Fibroblast of skin of right biceps (primary cell): Measurements from ENCODE around the gene PRKAR1B.
"Not testable (repeated sequence)": the region's sequence is repeated elsewhere in the genome, so short reads cannot be mapped to it uniquely, and the experiment has no call there.

Experiments
- DNase-seq: peaks from one replicate; pipeline ENCODE4 v3.0.0-alpha.2; 2013

PRKAR1B gene

DNA sequence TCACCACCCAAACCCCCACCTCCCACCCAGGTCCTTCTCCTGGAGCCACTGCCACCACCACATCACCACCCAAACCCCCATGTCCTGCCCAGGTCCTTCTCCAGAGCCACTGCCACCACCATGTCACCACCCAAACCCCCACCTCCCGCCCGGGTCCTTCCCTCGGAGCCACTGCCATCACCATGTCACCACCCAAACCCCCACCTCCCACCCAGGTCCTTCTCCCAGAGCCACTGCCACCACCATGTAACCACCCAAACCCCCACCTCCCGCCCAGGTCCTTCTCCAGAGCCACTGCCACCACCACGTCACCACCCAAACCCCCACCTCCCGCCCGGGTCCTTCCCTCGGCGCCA is 175.5 kb downstream of the PRKAR1B start:
- DNase-seq, result not testable (repeated sequence)

DNA sequence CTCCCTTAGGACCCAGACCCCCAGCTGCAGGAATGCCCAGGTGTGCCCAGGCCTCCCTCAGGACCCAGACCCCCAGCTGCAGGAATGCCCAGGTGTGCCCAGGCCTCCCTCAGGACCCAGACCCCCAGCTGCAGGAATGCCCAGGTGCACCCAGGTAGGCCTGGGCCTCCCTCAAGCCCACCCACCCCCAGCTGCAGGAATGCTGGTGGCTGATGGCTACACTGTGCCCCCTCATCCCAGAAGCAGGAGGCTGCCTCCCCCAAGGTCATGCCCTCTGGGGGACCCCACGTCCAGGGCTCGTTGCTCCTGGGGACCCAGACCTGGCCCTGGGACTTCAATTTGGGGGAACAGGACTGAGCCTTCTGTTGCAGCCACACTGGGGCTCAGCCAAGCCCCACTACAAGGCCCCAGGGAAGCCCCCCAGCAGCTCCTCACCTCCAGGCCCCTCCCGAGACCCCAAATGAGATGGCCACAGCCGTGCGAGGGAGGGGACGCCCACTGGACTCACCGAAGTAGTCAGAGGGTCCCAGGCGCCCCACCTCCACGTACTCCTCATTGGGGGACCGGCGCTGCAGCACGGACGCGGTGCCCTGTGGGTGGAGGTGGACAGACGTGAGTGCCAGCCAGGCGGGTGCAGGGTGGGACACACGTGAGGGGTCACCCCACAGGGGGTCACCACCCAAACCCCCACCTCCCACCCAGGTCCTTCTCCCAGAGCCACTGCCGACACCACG is 176.0 kb downstream of the PRKAR1B start:
- no peak for DNase-seq

DNA sequence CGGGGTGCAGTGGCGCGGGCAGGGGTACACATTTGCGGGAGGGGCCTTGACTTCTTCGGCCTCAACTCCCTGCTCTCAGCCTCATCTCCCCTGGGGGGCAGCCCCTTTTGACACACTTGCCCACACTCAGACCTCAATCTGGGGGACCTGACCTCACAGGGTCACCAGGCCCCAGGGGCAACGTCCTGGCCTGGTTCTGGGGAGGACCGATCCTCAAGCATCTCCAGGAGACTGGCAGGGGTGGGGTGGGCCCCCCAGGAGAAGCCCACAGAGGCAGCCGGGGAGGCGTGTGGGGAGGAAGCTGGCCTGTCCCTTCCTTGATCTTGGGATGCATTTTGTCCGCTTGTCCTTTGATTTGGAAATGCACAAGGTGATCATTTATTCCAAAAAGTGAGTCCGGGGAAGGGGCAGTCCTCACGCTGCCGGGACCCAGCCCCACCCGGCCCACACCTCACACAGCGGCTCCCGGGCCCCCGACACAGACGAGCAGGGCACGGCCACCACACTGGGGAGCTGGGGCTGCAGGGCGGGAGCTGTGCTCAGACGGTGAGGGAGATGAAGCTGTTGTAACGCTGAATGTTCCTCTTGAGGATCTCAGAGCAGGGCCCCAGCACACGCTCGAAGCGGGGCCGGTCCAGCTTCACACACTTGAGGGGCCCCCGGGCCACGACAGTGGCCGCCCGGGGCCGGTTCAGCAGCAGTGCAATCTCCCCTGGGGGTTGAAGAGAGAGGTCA is 177.0 kb downstream of the PRKAR1B start:
- no peak for DNase-seq

DNA sequence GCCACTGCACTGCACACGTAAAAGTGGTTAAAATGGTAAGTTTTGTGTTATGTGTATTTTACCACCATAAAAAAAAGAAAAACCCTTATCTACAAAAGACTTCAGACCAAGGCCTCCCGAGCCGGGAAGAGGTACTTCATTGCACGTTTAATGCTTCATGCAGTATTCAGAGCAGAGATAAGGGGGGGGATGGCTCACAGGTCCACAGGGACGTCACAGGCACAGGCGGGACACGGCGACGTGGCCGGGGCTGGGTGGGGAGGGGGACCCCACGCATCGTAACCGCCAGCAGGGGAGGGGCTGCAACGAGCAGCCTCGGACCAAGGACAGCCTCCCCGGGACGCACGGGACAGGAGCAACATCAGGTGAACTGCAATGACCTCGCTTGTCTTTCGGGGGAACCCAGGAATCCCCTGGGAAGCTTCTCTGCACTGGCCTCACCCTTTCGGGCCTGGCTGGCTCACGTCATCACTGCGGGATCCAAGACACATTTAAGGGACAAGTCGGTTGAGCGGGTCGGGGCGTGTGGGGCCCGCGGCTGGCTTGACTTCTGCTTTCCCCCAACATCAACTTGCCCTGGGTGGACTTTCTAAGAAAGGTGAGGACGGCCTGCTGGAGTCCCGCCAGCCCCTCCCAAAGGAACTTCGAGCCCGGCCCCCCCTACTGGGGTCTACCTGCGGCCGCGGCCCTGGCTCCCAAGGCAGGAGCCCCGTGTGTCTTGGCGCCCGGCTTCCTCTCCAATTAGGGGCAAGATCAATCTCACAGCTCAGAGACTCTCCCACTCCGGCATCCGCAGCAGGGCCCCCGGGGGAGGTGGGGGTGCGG is 177.8 kb downstream of the PRKAR1B start:
- DNase-seq, result no peak

DNA sequence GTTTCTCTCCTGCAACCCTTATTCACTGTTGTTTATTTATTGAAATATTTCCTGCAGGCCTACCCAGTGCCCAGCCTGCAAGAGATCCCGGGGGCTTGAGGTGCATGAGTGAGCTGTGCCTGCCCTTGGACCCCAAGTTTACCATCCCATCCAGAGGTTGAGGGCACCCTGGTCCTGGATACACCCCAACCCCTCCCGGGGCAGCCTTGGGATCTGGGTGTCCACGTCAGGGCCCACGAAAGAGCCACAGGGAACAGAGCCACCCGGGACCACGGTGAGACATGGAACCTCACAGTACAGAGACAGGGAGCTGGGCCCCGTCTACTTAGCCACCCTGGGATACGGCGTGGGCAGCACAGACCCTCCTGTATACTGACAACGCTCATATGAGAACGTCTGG is 178.7 kb downstream of the PRKAR1B start:
- no peak for DNase-seq

DNA sequence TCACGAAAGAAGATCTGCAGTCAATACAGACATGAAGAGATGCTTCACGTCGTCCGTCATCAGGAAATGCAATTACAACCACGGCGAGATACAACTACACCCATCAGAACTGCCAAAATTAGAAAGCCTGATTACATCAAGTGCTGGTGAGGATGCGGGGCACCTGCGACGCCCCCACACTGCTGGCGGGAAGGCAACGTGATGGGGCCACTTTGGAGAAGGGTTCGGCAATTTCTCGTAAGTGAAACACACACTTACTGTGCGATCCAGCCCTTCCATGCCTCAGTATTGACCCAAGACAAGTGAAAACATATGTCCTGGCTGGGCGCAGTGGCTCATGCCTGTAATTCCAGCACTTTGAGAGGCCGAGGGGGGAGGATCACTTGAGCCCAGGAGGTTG is 181.6 kb downstream of the PRKAR1B start:
- DNase-seq, result no peak

DNA sequence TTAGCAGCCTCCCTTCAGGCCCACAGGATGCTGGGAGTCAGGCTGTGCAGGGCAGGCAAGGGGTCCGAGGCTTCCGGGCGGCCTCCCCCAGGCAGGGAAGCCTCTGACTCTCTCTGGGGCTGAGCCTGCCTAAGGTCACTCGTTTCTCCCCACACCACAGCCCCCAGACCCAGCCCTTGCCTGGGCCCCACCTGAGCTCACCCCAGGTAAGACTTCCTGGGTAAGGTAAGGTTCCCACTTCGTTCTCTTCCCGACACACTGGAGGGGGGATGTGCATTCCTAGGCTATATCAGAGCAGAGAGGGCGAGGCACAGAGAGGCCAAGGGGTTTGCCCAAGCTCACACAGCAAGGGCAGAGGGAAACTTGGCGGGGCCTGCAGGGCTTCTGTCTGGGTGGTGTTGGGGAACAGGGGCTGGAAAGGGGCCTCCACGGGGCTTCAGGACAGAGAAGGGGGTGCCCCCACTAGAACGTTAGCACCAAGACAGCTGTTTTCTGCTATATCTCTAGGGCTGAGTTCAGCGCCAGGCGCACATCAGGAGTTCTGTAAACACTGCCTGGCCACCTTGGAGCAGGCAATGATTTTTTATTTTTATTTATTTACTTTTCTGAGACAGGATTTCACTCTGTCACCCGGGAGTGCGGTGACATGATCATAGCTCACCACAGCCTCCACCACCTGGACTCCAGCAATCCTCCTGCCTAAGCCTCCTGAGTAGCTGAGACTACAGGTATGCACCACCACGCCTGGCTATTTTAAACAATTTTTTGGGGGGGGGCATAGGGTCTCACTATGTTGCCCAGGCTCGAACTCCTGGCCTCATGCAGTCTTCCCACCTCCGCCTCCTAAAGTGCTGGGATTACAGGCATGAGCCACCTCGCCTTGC is 182.5 kb downstream of the PRKAR1B start:
- no peak for DNase-seq

DNA sequence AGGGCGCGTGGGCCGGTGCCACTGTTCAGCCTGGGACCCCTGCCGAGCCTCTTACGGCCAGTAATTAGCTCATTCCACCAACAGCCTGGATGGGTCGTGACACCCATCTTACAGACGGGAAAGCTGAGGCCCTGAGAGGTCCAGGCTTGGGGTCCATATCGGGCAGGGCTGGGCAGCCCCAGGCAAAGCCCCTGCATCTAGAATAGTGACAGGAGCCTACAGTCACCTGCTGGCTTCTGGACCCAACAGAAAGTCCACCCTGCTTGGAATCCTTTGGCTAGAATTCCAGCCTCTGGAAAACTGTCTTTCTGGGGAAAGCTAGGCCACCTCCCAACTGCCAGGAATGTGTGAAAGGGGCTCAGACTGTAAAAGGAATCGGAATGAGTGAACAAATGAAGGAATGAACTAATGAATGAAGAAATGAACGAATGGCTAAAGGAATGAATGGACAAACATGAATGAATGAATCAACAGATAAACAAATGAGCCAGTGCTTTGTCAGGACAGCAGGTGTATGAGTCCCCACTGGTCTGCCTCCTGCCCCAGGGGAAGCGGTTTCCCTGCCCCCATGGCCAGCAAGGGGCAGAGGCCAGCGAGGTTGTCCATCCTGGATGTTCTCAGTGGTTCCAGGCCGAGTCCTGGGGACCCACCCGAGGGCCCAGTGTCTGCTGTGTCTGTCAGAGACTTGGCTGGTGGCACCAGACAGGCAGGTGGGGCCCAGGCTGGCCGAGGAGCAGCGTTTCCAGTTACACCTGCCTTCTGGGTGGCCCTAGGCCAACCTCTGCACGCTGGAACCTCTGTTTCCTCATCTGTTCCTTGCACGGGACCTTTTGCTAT is 183.4 kb downstream of the PRKAR1B start:
- no peak for DNase-seq

DNA sequence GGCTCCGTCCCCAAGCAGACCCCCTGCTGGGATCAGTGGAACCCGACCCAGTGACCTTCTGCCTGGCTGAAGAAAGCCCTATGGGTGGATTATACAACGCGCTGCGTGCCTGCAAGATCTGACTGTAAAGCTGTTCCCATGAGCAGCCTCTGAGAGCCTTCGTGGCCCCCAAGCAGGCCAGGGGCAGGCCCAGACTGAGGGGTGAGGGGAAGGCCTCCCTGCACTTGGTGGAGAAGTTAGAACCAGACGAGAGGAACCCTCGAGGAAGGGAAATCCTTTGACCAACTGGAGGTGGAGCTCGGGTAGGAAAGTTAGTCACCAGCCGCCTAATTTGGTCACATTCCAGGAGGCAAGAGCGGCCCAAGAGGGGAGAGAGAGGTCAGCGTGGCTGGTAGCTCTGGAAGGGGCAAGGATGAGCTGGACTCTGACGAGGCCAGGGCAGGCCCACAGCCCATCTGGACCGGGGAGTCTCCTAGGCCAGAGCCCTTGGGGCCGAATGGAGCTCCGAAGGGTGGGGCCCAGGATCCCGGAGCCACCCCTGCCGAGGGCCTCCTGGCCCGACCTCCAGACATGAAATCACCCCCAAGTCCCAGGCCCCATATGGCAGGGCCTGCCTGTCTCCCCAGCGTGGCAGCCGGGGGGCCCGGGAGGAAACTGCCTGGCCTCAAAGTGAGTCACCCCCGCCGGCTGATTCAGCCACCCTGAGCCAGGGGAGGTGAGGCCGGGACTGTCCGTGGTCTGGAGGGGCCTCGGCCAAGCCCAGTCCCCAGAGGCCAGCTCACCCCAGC is 184.2 kb downstream of the PRKAR1B start:
- DNase-seq, result peak; percentile 89

DNA sequence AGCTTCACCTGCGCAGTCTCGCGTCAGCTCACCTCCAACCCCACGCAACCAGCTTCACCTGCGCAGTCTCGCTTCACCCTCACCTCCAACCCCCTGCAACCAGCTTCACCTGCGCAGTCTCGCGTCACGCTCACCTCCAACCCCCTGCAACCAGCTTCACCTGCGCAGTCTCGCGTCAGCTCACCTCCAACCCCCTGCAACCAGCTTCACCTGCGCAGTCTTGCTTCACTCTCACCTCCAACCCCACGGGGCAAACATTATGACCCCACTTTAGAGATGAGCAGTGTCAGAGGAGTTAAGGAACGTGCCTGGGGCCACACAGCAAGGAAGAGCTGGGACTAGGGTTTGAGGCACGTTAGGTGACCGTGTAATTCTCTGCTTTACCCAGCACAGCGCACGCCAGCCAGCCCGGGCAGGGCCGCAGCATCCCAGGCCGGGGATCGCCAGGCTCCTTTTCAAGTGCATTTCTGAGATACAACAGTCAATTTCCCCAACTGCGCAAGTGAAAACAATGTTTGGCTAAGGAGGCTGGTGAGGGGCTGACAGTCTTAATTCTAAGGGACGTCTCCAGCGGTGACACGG is 184.9 kb downstream of the PRKAR1B start:
- DNase-seq, result no peak

DNA sequence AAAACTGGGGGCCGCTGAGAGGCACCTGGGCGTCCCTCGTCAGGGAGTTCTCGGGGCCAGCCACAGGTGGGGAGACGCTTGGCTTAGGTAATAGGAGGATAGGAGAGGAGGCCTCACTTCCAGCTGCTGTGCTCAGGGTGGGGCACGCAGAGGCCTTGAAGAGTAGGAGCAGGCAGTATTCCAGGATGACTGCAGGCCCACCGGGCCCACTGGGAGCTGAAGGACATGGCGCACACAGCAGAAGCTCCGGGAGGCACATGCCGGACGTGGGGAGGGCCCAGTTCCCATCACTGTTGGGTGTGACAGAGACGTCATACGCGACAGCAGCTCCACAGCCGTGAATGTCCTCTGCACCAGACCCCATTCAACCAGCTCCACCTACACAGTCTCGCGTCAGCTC is 185.4 kb downstream of the PRKAR1B start:
- no peak for DNase-seq

DNA sequence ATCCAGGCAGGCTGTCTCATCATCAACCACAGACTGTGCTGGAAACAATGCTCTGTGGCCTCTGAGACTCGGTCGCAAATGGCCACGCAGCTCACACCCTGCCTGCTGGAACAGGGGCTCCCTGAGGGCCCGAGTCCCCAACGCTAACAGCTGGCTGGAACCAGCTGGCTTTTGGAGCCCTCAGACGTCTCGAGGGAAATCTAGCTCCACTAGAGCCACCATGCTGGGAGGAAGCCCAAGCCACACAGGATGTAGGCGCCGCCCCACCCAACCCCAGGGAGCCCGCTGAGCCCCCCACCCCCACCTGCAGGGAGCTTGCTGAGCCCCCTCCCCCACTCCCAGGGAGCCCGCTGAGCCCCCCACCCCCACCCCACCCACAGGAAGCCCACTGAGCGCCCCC is 186.1 kb downstream of the PRKAR1B start:
- DNase-seq, result no peak

DNA sequence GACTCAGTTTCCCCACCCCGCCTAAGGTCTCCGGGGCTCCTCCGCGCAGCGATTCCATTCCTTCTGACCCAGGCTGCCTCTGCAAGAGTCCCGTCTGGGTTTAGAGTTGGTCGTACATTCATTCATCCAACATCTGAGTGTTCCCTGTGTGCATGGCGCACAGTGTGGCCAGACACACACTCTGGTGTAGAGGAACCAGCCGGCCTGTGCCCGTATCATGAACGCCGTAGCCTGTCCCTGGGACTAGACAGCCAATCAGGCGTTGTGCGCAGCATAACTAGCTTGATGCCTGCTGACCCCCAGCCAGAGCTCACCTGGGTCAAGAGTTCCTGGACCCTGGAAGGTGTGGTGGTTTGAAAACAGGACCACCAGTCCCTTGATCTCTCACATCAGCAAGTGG is 186.5 kb downstream of the PRKAR1B start:
- DNase-seq, result no peak

DNA sequence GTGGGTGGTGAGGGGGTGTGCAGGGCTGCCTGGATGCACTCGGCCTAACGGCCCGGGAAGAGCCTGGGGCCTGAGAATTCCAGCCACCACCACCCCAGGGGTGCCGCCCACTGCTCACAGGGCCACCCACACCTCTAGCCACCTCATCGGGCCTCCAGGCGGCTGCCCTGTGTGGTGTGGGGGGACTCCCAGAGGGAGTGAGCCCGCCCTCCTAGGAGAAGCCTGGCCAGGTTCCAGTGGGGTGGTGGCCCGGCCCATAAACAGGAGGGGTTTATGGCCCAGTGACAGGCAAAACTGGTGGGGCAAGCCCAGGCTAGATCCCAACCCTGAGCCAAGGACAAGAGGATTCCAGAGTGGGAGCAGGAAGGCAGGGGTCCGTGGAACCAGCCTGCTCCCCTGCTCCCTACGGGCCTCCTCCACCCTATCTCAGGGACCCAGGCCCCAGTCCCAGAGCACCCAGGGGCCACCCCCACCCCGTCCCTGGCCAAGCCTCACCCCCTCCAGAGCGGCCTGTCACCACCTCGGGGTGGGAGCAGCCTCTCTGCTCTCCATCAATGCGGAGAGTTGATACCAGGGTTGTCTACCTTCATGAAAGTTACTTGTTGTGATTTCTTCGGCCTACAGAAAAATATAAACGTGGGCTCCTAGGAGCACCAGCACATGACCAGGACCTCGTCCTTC is 187.2 kb downstream of the PRKAR1B start:
- peak; percentile 78 for DNase-seq

DNA sequence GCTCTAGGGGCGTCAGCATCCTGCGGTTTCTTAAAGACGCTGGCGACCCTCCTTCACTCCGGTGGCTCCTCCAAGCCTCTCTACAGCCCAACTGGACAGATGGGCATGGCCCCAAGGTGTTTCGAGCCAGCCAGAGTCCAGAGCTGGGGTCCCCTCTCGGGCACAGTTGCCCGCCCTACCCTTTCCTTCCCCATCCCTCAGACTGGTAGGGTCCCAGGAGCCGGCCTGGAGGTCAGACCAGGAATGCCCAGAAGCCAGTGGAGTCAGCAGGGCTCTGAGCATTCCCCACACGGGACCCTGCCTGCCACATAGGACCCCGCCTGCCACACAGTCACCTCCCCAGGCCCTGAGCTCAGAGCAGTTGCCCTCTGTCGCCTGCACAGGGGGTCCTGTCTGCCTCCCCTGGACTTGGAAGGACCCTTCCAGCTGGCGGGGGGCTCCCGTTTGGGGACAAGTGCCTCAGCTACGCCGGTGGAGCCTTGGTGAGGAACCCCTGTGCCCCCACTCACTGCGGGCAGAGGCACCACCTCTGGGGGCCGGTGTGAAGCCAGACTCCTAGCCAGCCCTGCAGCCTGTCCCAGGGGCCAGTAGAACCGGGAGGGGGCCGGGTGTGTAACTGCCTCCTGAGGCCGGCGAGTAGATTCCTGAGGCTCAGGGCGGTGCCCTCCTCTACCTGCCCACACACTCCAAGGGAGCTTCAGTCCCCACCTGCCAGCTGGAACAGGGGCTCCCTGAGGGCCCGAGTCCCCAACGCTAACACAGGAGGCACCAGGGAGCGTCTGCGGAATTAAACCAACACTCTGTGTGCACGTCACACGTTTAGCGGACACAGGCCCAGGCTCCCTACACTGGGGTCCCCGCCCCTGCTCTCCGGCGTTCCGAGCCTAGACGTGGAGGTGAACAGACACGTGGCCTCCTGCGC is 188.1 kb downstream of the PRKAR1B start:
- DNase-seq, result no peak

DNA sequence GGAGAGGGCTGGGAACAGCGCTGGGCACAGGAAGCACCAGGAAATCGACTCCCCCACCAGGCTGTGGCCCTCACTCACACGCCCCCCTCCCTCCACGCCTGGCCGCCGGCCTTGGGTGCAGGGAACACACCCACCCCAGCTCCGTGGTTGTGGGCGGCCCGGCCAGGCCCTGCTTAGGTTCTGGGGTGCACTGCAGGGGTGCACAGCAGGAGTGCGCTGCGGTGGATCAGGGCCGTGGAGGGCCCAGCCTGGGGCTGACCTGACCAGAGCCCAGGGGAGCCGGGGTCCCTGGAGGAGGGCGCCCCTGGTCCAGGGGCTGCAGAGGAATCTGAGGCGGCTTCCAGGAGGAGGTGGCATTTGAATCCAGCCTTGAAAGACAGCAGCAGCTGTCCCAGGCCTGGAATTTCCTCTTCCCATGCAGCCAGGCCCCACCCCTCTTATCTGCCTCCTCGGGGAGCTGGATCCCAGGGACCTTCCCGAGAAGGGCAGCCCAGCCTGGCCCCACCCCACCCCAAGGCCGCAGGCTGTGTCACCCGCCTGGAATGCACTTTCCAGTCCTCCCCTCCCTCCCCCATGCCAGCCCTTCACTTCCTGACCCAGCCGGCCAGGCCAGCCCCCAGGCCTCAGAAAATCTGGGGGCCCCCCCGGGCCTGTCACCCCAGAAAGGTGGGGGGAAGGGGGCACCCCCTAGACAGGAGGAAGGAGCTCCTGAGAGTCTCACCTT is 189.0 kb downstream of the PRKAR1B start:
- peak; percentile 96 for DNase-seq

DNA sequence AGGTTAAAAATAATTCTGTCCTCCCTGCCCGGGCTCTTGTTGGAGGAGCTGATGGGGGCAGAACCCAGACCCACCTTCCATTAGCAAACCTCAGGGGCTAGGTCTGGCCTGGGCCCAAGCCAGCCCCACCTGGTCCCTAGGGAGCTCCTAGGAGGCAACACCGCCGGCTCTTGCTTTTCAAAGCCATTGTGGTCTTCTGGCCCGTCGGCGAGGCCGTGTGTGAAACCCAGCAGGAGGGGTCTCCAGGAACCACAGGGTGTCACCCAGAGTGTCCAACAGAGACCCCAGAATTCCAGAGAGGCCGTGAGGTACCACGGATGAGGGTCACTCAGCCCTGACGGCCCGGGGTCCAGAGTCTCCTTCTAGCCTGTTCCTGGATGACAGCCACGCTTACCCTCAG is 190.8 kb downstream of the PRKAR1B start:
- no peak for DNase-seq

DNA sequence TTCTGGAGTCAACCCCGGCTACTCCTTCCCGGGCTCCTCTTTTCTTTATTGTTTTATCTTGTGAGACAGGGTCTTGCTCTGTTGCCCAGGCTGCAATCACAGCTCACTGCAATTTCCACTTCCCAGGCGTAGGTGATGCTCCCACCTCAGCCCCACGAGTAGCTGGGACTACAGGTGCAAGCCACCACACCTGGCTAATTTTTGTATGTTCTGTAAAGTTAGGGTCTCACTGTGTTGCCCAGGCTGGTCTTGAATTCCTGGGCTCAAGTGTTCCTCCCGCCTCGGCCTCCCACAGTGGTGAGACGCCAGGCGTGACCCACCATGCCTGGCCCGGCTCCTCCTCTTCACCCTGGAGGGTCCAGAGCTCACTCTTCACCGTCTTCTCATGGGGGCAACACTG is 192.1 kb downstream of the PRKAR1B start:
- DNase-seq, result no peak
